ENCODE measurements around the gene EFCAB6. TPM values are rescaled to one million over a fixed set of nuclear protein-coding genes. Genes with fewer than 3 reads are reported as not detected.

The EFCAB6 gene
- total and polyA plus RNA-seq, 2 donors (not counting 1 experiment from before 2014, with no cell fraction given), result 0.07 to 0.10 TPM

DNA sequence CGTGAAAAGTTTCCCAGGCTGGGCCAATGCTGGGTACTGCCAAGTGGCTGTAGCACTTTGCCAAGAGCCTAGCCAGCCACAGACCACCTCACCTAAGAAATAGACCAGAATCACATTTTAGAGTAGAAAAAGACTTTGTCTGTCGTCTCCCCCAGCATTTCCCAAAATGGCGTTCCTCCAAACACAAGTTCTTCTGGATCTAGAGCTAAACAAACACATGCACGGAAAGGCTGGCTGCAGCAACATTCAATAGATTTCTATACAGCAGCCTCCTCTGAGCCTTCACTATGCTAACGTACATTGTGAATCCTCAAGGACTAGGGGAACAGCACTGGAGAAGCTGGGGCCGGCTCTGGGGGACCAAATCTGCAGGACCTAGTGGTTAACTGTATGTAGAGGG, 65.0 kb downstream of the EFCAB6 start:
- no peaks in the 10 kb centered on the region for H3K9me3 Mint-ChIP-seq (ENCODE audit: insufficient read depth)
- Histone ChIP-seq H3K4me2 (replicated peaks; ENCODE audit: low read depth, low read length, poor library complexity, severe bottlenecking) (no peak overlapping the region), H3K9me3 (ENCODE audit: control extremely low read depth in 1 of 3, control insufficient read depth in 2 of 3, insufficient read depth in 1 of 3, low read length in 2 of 3) (no peaks in the 10 kb centered on the region), H3K4me1 (ENCODE audit: control insufficient read depth in 2 of 2, insufficient read depth in 2 of 2, low read length in 2 of 2) (no peaks in the 10 kb centered on the region), H4K20me1 (ENCODE audit: control insufficient read depth, insufficient read depth, low read length, poor library complexity, severe bottlenecking) (no peaks in the 10 kb centered on the region), H3K27me3 (replicated peaks in 1 of 4; ENCODE audit: control extremely low read depth in 1 of 4, control insufficient read depth in 3 of 4, insufficient read depth in 4 of 4, low read length in 3 of 4) (peaks cover 0 to 5% (median 0%) of the 10 kb centered on the region in 4 experiments), H2AFZ (ENCODE audit: insufficient read depth, low read depth, low read length, poor library complexity, severe bottlenecking) (no peak overlapping the region), H3K27ac (ENCODE audit: low read length in 2 of 2) (no peak overlapping the region), H3K79me2 (ENCODE audit: control insufficient read depth, insufficient read depth, low read length) (no peaks in the 10 kb centered on the region), H3K36me3 (replicated peaks in 1 of 2; ENCODE audit: control extremely low read depth in 1 of 2, control insufficient read depth in 1 of 2, extremely low read depth in 1 of 2, insufficient read depth in 2 of 2, low read length in 1 of 2) (no peaks in the 10 kb centered on the region), H3K9ac (ENCODE audit: low read length) (no peak overlapping the region), H3K4me3 (ENCODE audit: control extremely low read depth in 1 of 5, extremely low read depth in 1 of 5, insufficient read depth in 1 of 5, low read depth in 2 of 5, low read length in 4 of 5) (no peak overlapping the region)
- no peaks in the 10 kb centered on the region for H3K4me1 Mint-ChIP-seq
- CTCF ChIA-PET, result no interaction called here
- TF ChIP-seq, protein P1, sequence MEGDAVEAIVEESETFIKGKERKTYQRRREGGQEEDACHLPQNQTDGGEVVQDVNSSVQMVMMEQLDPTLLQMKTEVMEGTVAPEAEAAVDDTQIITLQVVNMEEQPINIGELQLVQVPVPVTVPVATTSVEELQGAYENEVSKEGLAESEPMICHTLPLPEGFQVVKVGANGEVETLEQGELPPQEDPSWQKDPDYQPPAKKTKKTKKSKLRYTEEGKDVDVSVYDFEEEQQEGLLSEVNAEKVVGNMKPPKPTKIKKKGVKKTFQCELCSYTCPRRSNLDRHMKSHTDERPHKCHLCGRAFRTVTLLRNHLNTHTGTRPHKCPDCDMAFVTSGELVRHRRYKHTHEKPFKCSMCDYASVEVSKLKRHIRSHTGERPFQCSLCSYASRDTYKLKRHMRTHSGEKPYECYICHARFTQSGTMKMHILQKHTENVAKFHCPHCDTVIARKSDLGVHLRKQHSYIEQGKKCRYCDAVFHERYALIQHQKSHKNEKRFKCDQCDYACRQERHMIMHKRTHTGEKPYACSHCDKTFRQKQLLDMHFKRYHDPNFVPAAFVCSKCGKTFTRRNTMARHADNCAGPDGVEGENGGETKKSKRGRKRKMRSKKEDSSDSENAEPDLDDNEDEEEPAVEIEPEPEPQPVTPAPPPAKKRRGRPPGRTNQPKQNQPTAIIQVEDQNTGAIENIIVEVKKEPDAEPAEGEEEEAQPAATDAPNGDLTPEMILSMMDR (IDR thresholded peaks at IDR 0.05), result no peak
- no peak for TF ChIP-seq EZH2 (IDR thresholded peaks at IDR 0.05; ENCODE audit: borderline replicate concordance, insufficient read depth, low read depth, low read length, poor library complexity, severe bottlenecking)
- no peak overlapping the region for H3K4me3 Mint-ChIP-seq
- 97% methylated on average over 4 of the region's 6 CpGs for WGBS (ENCODE audit: insufficient coverage)
- ATAC-seq (ENCODE audit: low read depth), result no peak
- intact Hi-C loops (cut with micrococcal nuclease), result no loop called here
- H3K27ac Mint-ChIP-seq, result no peak overlapping the region
- H3K27me3 Mint-ChIP-seq, result peaks cover 35% of the 10 kb centered on the region
- no peak for DNase-seq
- POLR2A ChIA-PET, result no interaction called here

DNA sequence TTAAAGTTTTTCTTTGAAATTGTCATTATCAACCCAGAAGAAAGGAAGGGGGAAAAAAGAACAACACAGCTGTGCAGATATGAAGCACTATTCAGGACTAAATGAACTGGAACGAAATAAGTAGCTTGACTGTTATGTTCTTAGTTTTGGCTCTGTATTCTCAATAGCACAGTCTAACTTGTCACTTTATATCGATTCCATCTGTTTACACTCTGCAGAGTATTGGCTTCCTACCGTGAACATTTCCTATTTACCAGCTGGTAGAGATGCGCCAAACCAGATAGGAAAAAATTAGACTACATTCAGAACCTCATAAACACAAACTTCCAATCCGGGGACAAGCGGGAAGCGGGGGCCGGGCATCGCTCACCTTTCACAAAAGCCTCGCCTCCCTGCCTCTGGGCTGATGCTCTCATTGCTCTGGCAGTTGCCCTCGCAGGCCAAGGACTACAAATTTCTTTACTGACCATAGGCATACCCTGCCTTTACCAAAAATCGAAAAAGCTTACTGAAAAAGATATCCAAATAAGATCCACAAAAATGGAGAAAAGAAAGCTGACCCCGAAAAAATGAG, 66.2 kb downstream of the EFCAB6 start:
- Mint-ChIP-seq H3K9me3 (ENCODE audit: insufficient read depth) (no peaks in the 10 kb centered on the region), H3K27ac (no peak overlapping the region), H3K4me3 (no peak overlapping the region), H3K27me3 (peaks cover 28% of the 10 kb centered on the region), H3K4me1 (no peaks in the 10 kb centered on the region)
- CTCF ChIA-PET, result no interaction called here
- peaks cover 0 to 9% (median 0%) of the 10 kb centered on the region in 4 experiments for H3K27me3 ChIP-seq (replicated peaks in 1 of 4; ENCODE audit: control extremely low read depth in 1 of 4, control insufficient read depth in 3 of 4, insufficient read depth in 4 of 4, low read length in 3 of 4)
- POLR2A ChIA-PET, result no interaction called here
- DNase-seq, result no peak
- H2AFZ ChIP-seq (ENCODE audit: insufficient read depth, low read depth, low read length, poor library complexity, severe bottlenecking), result no peak overlapping the region
- TF ChIP-seq, protein P1 (IDR thresholded peaks at IDR 0.05), result no peak
- TF ChIP-seq EZH2 (IDR thresholded peaks at IDR 0.05; ENCODE audit: borderline replicate concordance, insufficient read depth, low read depth, low read length, poor library complexity, severe bottlenecking), result no peak
- H3K27ac ChIP-seq (ENCODE audit: low read length in 2 of 2), result no peak overlapping the region
- no peaks in the 10 kb centered on the region for H4K20me1 ChIP-seq (ENCODE audit: control insufficient read depth, insufficient read depth, low read length, poor library complexity, severe bottlenecking)
- H3K9ac ChIP-seq (ENCODE audit: low read length), result no peak overlapping the region
- no peaks in the 10 kb centered on the region for H3K4me1 ChIP-seq (ENCODE audit: control insufficient read depth in 2 of 2, insufficient read depth in 2 of 2, low read length in 2 of 2)
- H3K79me2 ChIP-seq (ENCODE audit: control insufficient read depth, insufficient read depth, low read length), result no peaks in the 10 kb centered on the region
- ATAC-seq (ENCODE audit: low read depth), result no peak
- no peak overlapping the region for H3K4me2 ChIP-seq (replicated peaks; ENCODE audit: low read depth, low read length, poor library complexity, severe bottlenecking)
- intact Hi-C loops (cut with micrococcal nuclease), result no loop called here
- WGBS (ENCODE audit: insufficient coverage), result 87% methylated on average over 10 of the region's 13 CpGs
- H3K36me3 ChIP-seq (replicated peaks in 1 of 2; ENCODE audit: control extremely low read depth in 1 of 2, control insufficient read depth in 1 of 2, extremely low read depth in 1 of 2, insufficient read depth in 2 of 2, low read length in 1 of 2), result no peaks in the 10 kb centered on the region
- no peak overlapping the region for H3K4me3 ChIP-seq (ENCODE audit: control extremely low read depth in 1 of 5, extremely low read depth in 1 of 5, insufficient read depth in 1 of 5, low read depth in 2 of 5, low read length in 4 of 5)
- no peaks in the 10 kb centered on the region for H3K9me3 ChIP-seq (ENCODE audit: control extremely low read depth in 1 of 3, control insufficient read depth in 2 of 3, insufficient read depth in 1 of 3, low read length in 2 of 3)
